GM06990 (cell line): Measurements from ENCODE around the gene MAP3K8.
"Not testable (repeated sequence)": the region's sequence is repeated elsewhere in the genome, so short reads cannot be mapped to it uniquely, and the experiment has no call there.

Experiments
- DNase-seq: peaks from one replicate; pipeline ENCODE4 v3.0.0-alpha.2; 2011; ENCODE audit not compliant: insufficient read length; ENCODE audit errors: extremely low read depth
- H3K27me3 ChIP-seq: replicated peaks from 2 replicates; pipeline ENCODE4 v1.6.0; 2011; ENCODE audit warnings: low read length; ENCODE audit not compliant: control insufficient read depth, insufficient read depth
- H3K36me3 ChIP-seq: 2 replicates; pipeline ENCODE4 v1.5.1; 2011; ENCODE audit warnings: low read length; ENCODE audit not compliant: control insufficient read depth, insufficient read depth
- H3K4me3 ChIP-seq: replicated peaks from 2 replicates; pipeline ENCODE4 v1.5.1; 2011; ENCODE audit warnings: low read depth, mild to moderate bottlenecking, control low read depth, low read length
- CTCF ChIP-seq: IDR thresholded peaks from 2 replicates; pipeline ENCODE4 v1.5.1; 2011; ENCODE audit warnings: low read length, control low read depth, mild to moderate bottlenecking, inconsistent platforms; ENCODE audit not compliant: insufficient read depth, poor library complexity, severe bottlenecking

The MAP3K8 gene

GRCh38 chr10:30422981-30423654, 10.9 kb upstream of the MAP3K8 start:
- TF ChIP-seq CTCF = no peak
- Histone ChIP-seq H3K4me3 (no peak overlapping the region), H3K36me3 (no peaks in the 10 kb centered on the region), H3K27me3 (no peaks in the 10 kb centered on the region)
- DNase-seq = no peak

GRCh38 chr10:30423655-30424275, 10.2 kb upstream of the MAP3K8 start:
- not testable (repeated sequence) for H3K27me3 ChIP-seq, DNase-seq, H3K36me3 ChIP-seq, H3K4me3 ChIP-seq

- H3K27me3 ChIP-seq = no peaks in the 10 kb centered on the region
- H3K4me3 ChIP-seq = no peak overlapping the region
- no peak for DNase-seq
- no peak for TF ChIP-seq CTCF
- H3K36me3 ChIP-seq = no peaks in the 10 kb centered on the region
Measured at GRCh38 chr10:30425336-30426075, 8.5 kb upstream of the MAP3K8 start.

- Histone ChIP-seq H3K4me3 (no peak overlapping the region), H3K27me3 (no peaks in the 10 kb centered on the region), H3K36me3 (no peaks in the 10 kb centered on the region)
- no peak for DNase-seq
- no peak for TF ChIP-seq CTCF
Measured at GRCh38 chr10:30430544-30431298, 3.3 kb upstream of the MAP3K8 start.

- H3K27me3 ChIP-seq = no peaks in the 10 kb centered on the region
- no peaks in the 10 kb centered on the region; the same call in 1 of the 2 replicates for H3K36me3 ChIP-seq
- DNase-seq = no peak
- no peak overlapping the region for H3K4me3 ChIP-seq
- TF ChIP-seq CTCF = no peak
Measured at GRCh38 chr10:30431435-30431911, 2.5 kb upstream of the MAP3K8 start.
